ENCODE data around the gene ZNF100. TPM values are rescaled to one million over a fixed set of nuclear protein-coding genes. Genes with fewer than 3 reads are reported as not detected.

Gene ZNF100
- total RNA-seq, 2 experiments from 2014 or later = 19.1 to 38.5 TPM

GRCh38 chr19:21707065-21707464, 60.3 kb downstream of the ZNF100 start:
- Histone ChIP-seq H3K27ac (ENCODE audit: low read depth, low read length, poor library complexity, severe bottlenecking) (no peak overlapping the region), H2AFZ (ENCODE audit: low read length) (no peak overlapping the region), H3K4me1 (ENCODE audit: insufficient read depth, low read length, poor library complexity, severe bottlenecking) (no peaks in the 10 kb centered on the region), H3K4me3 (ENCODE audit: low read depth, low read length, poor library complexity, severe bottlenecking) (no peak overlapping the region), H3K36me3 (ENCODE audit: insufficient read depth, low read length) (no peaks in the 10 kb centered on the region), H3K79me2 (ENCODE audit: insufficient read depth, low read depth, low read length) (no peaks in the 10 kb centered on the region), H4K20me1 (ENCODE audit: insufficient read depth, low read length) (no peaks in the 10 kb centered on the region), H3K9me3 (ENCODE audit: low read length) (no peaks in the 10 kb centered on the region), H3K4me2 (ENCODE audit: low read length) (no peak overlapping the region), H3K9me2 (ENCODE audit: insufficient read depth, low read length) (no peaks in the 10 kb centered on the region)
- ChIA-PET CTCF (ENCODE audit: unreplicated experiment) (no interaction called here), POLR2A (interaction anchor here (0.7 kb wide), 1 partner anchor 423 kb away, joined by 3 read pairs; no protein-coding TSS in a partner anchor)
- DNase-seq (ENCODE audit: low spot score) = no peak
- intact Hi-C loops (cut with micrococcal nuclease; ENCODE audit: unreplicated experiment) = no loop called here
- no peak for TF ChIP-seq EZH2phosphoT487 (IDR thresholded peaks at IDR 0.05; ENCODE audit: borderline replicate concordance, low read depth, low read length)
- TF ChIP-seq CTCF (conservative IDR thresholded peaks at IDR 0.05; ENCODE audit: low read length) = no peak
- no TSS peak for BruUV-seq (replicated peaks)

- H3K79me2 ChIP-seq (ENCODE audit: insufficient read depth, low read depth, low read length) = no peaks in the 10 kb centered on the region
- no peak for TF ChIP-seq EZH2phosphoT487 (IDR thresholded peaks at IDR 0.05; ENCODE audit: borderline replicate concordance, low read depth, low read length)
- no peak for TF ChIP-seq CTCF (conservative IDR thresholded peaks at IDR 0.05; ENCODE audit: low read length)
- no peak overlapping the region for H3K27ac ChIP-seq (ENCODE audit: low read depth, low read length, poor library complexity, severe bottlenecking)
- no peaks in the 10 kb centered on the region for H3K36me3 ChIP-seq (ENCODE audit: insufficient read depth, low read length)
- ChIA-PET CTCF (ENCODE audit: unreplicated experiment) (no interaction called here), POLR2A (interaction anchor here (0.5 kb wide), 1 partner anchor 456 kb away, joined by 3 read pairs; no protein-coding TSS in a partner anchor)
- no peaks in the 10 kb centered on the region for H3K9me3 ChIP-seq (ENCODE audit: low read length)
- H3K9me2 ChIP-seq (ENCODE audit: insufficient read depth, low read length) = no peaks in the 10 kb centered on the region
- no peaks in the 10 kb centered on the region for H4K20me1 ChIP-seq (ENCODE audit: insufficient read depth, low read length)
- intact Hi-C loops (cut with micrococcal nuclease; ENCODE audit: unreplicated experiment) = no loop called here
- no peak overlapping the region for H3K4me2 ChIP-seq (ENCODE audit: low read length)
- BruUV-seq (replicated peaks) = no TSS peak
- no peak for DNase-seq (ENCODE audit: low spot score)
- H3K4me3 ChIP-seq (ENCODE audit: low read depth, low read length, poor library complexity, severe bottlenecking) = no peak overlapping the region
- H2AFZ ChIP-seq (ENCODE audit: low read length) = no peak overlapping the region
- H3K4me1 ChIP-seq (ENCODE audit: insufficient read depth, low read length, poor library complexity, severe bottlenecking) = no peaks in the 10 kb centered on the region
These were observed 62.0 kb downstream of the ZNF100 start for GRCh38 chr19:21705393-21705792.

- H3K27ac ChIP-seq (ENCODE audit: low read depth, low read length, poor library complexity, severe bottlenecking) = no peak overlapping the region
- no peaks in the 10 kb centered on the region for H3K4me1 ChIP-seq (ENCODE audit: insufficient read depth, low read length, poor library complexity, severe bottlenecking)
- H3K36me3 ChIP-seq (ENCODE audit: insufficient read depth, low read length) = no peaks in the 10 kb centered on the region
- H3K9me3 ChIP-seq (ENCODE audit: low read length) = no peaks in the 10 kb centered on the region
- no peaks in the 10 kb centered on the region for H3K9me2 ChIP-seq (ENCODE audit: insufficient read depth, low read length)
- no peak overlapping the region for H3K4me2 ChIP-seq (ENCODE audit: low read length)
- H3K79me2 ChIP-seq (ENCODE audit: insufficient read depth, low read depth, low read length) = no peaks in the 10 kb centered on the region
- H4K20me1 ChIP-seq (ENCODE audit: insufficient read depth, low read length) = no peaks in the 10 kb centered on the region
- TF ChIP-seq CTCF (conservative IDR thresholded peaks at IDR 0.05; ENCODE audit: low read length) (no peak), EZH2phosphoT487 (IDR thresholded peaks at IDR 0.05; ENCODE audit: borderline replicate concordance, low read depth, low read length) (no peak)
- DNase-seq (ENCODE audit: low spot score) = no peak
- no peak overlapping the region for H3K4me3 ChIP-seq (ENCODE audit: low read depth, low read length, poor library complexity, severe bottlenecking)
- ChIA-PET POLR2A (no interaction called here), CTCF (ENCODE audit: unreplicated experiment) (no interaction called here)
- H2AFZ ChIP-seq (ENCODE audit: low read length) = no peak overlapping the region
- BruUV-seq (replicated peaks) = no TSS peak
- intact Hi-C loops (cut with micrococcal nuclease; ENCODE audit: unreplicated experiment) = no loop called here
These were observed 63.1 kb downstream of the ZNF100 start for GRCh38 chr19:21704320-21704719.

Measured in OCI-LY7 (cell line).